ENCODE results near the gene GINS2. TPM values are rescaled to one million over a fixed set of nuclear protein-coding genes. Genes with fewer than 3 reads are reported as not detected.

The GINS2 gene
- total RNA-seq, 2 experiments from 2014 or later: 71.5 to 74.1 TPM

DNA sequence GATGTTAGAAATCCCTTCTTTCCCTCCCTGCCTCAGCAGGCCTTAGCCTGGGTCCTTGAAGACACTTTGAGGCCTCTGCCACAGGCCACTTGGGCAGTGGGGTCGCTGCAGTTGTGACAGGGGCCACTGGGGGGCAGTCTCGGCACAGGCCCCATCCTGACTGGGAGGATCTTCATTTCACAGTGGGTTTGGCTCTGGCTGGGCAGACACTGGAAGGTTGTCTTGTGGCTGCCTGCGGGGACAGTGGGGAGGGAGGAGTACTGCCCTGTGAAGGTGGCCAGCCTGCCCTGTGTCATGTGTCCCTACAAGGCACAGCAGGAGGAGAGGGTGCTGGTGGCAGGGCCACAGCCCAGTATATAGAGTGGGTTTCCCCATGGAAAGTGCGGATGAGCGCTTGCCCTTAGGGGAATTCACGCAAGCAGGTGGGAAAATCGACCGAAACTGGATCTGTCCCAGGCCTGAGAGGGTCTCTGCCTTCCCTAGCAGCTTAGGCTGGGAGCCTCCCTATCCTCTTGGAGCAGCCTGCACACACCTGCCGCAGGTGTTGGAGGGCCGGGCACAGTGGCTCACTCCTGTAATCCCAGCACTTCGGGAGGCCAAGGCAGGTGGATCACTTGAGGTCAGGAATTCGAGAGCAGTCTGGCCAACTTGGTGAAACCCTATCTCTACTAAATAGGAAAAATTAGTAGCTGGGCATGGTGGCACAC, 28.8 kb downstream of the GINS2 start:
- peak; percentile 69 for DNase-seq
- H3K27me3 Mint-ChIP-seq: no peaks in the 10 kb centered on the region
- peaks cover 7% of the 10 kb centered on the region for H3K36me3 Mint-ChIP-seq
- peak overlapping the region; percentile 5 for H3K27ac Mint-ChIP-seq
- no peaks in the 10 kb centered on the region for H3K4me1 Mint-ChIP-seq
- H3K9me3 Mint-ChIP-seq: no peaks in the 10 kb centered on the region
- H3K4me3 Mint-ChIP-seq: no peak overlapping the region

DNA sequence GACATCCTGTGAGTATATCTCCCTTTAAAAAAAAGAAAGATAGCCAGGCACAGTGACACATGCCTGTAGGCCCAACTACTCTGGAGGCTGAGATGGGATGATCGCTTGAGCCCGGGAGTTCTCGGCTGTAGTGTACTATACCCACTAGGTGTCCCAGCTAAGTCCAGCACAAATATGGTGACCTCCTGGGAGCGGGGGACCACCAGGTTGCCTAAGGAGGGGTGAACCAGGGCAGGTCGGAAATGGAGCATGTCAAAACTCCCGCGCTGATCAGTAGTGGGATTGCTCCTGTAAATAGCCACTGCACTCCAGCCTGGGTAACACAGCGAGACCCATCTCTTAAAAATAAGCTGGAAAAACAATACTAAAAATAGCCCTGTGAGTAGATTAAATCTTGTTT, 29.4 kb downstream of the GINS2 start:
- Mint-ChIP-seq H3K27ac (no peak overlapping the region), H3K27me3 (no peaks in the 10 kb centered on the region), H3K36me3 (peaks cover 7% of the 10 kb centered on the region), H3K4me3 (no peak overlapping the region), H3K9me3 (no peaks in the 10 kb centered on the region), H3K4me1 (no peaks in the 10 kb centered on the region)
- DNase-seq: no peak

GRCh38 chr16:85658504-85659326, 30.0 kb downstream of the GINS2 start:
- H3K27ac Mint-ChIP-seq: no peak overlapping the region
- no peak overlapping the region for H3K4me3 Mint-ChIP-seq
- H3K36me3 Mint-ChIP-seq: peaks cover 7% of the 10 kb centered on the region
- no peaks in the 10 kb centered on the region for H3K4me1 Mint-ChIP-seq
- H3K9me3 Mint-ChIP-seq: no peaks in the 10 kb centered on the region
- no peaks in the 10 kb centered on the region for H3K27me3 Mint-ChIP-seq
- DNase-seq: no peak

- Mint-ChIP-seq H3K4me1 (no peaks in the 10 kb centered on the region), H3K9me3 (no peaks in the 10 kb centered on the region), H3K27ac (no peak overlapping the region), H3K36me3 (peaks cover 7% of the 10 kb centered on the region), H3K4me3 (no peak overlapping the region), H3K27me3 (no peaks in the 10 kb centered on the region)
- no peak for DNase-seq
Observed at GRCh38 chr16:85657996-85658395, 30.8 kb downstream of the GINS2 start.

DNA sequence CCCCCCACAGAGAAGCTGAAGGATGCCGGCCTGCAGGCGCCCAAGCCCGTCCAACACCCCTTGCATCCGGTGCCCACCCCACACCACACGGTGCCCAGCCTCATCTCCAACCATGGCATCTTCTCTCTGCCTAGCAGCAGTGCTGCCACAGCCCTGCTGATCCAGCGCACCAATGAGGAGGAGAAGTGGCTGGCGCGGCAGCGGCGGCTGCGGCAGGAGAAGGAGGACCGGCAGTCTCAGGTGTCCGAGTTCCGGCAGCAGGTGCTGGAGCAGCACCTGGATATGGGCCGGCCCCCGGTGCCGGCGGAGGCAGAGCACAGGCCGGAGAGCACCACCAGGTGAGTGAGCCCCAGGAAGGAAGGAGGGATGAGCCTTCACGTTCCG, 31.5 kb downstream of the GINS2 start:
- H3K36me3 Mint-ChIP-seq: peaks cover 7% of the 10 kb centered on the region
- no peak overlapping the region for H3K4me3 Mint-ChIP-seq
- H3K9me3 Mint-ChIP-seq: no peaks in the 10 kb centered on the region
- H3K27ac Mint-ChIP-seq: no peak overlapping the region
- DNase-seq: no peak
- no peaks in the 10 kb centered on the region for H3K4me1 Mint-ChIP-seq
- no peaks in the 10 kb centered on the region for H3K27me3 Mint-ChIP-seq

- Mint-ChIP-seq H3K4me3 (no peak overlapping the region), H3K4me1 (no peaks in the 10 kb centered on the region), H3K9me3 (no peaks in the 10 kb centered on the region), H3K27ac (no peak overlapping the region), H3K36me3 (peaks cover 7% of the 10 kb centered on the region), H3K27me3 (no peaks in the 10 kb centered on the region)
- DNase-seq: no peak
Observed at GRCh38 chr16:85656351-85657266, 32.1 kb downstream of the GINS2 start.

DNA sequence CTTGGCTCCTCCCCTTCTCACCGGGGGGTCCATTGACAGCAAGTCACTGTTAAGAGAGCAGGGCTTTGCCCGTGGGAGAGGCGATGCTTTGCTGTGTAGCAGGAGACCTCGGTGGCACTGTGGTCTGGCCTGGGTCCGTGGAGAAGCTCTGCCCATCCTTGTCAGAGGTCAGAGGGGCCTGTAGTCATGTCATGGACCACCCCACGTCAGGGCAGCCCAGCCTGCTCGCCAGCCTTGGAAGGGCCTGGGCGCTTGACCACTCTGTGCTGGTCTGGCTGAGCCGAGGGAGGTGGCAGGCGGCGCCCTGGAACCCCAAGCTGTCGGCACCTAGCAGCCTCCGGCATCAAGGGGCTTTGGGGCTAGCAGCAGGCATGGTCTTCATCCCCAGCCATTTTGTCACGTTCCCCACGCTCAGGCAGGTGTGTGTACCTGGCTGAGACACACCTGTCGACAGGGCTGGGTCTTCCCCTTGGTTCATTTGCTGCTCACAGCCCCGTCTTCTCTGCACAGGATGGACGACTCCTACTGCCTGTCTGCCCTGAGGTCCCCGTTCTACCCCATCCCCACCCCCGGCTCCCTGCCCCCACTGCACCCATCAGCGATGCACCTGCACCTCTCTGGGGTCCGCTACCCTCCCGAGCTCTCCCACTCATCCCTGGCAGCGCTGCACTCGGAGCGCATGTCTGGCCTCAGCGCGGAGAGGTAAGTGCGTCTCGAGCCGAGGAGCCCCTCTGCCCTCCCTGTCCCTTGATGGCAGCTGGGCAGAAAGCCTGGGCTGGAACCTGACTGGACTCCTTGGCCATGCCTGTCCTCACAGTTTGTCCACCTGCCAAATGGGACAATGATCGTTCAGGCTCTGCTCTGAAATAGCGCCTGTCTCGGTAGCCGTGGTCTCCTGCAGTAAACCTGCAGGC, 33.3 kb downstream of the GINS2 start:
- Mint-ChIP-seq H3K4me3 (no peak overlapping the region), H3K36me3 (peaks cover 7% of the 10 kb centered on the region), H3K9me3 (no peaks in the 10 kb centered on the region), H3K4me1 (no peaks in the 10 kb centered on the region), H3K27ac (no peak overlapping the region), H3K27me3 (no peaks in the 10 kb centered on the region)
- no peak for DNase-seq

DNA sequence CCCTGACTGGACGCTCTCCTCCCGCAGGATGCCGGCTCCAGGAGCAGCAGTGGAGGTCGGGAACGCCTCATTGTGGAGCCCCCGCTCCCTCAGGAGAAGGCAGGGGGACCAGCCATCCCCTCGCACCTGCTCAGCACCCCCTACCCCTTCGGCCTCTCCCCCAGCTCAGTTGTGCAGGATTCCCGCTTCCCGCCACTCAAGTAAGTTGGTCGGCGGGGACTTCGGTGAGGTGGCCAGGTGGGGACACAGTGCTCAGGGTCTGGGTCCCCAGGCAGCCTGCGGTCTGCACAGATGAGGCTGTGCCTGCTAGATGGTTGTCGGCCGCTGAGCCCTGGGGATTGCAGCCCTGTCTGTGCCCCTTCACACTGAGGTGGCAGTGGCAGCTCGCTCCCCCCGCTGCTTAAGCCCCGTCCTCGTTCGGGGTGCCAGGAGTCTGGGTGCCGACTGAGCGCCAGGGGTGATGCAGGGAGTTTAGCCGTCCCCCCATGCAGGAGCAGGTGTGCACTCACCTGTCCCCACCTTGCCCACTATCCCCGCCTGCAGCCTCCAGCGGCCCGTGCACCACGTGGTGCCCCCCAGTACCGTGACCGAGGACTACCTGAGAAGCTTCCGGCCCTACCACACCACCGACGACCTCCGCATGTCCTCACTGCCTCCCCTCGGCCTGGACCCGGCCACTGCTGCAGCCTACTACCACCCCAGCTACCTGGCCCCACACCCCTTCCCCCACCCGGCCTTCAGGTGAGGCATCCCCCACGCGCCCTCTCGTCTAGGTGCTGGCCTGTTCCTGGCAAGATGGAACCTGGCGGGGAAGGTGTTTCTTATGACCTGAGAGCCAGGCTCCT, 34.3 kb downstream of the GINS2 start:
- no peak overlapping the region for H3K27ac Mint-ChIP-seq
- peaks cover 3% of the 10 kb centered on the region for H3K36me3 Mint-ChIP-seq
- H3K9me3 Mint-ChIP-seq: no peaks in the 10 kb centered on the region
- no peaks in the 10 kb centered on the region for H3K27me3 Mint-ChIP-seq
- no peak overlapping the region for H3K4me3 Mint-ChIP-seq
- H3K4me1 Mint-ChIP-seq: no peaks in the 10 kb centered on the region
- no peak for DNase-seq

DNA sequence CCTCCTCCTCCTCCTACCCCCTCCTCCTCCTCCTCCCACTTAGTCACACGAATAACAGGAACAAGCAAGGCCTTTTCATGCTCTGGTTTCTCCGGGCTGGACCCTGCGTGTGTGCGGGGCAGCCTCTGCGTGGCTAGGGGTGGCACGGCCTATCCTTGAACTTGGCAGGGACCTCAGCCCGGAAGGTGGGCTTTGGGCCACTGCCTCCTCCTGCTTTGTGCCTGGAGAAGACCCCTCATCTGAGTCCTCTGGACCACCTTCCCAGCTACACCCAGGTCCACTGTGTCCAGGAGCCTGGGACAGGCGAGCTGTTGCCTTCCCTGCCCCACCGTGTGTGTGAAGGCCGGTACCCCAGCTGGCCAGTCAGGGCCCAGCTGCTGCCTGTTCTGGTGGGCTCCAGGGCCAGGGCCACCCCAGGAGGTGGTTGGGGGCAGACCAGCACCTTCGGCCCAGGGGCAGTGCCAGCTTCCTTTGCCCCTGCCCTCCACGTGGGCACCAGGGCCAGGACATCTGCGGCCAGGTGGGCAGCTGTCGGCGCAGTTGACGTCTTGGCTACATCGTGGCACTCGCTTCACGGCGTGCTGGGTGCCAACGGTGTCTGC, 35.4 kb downstream of the GINS2 start:
- no peak overlapping the region for H3K4me3 Mint-ChIP-seq
- H3K9me3 Mint-ChIP-seq: no peaks in the 10 kb centered on the region
- peaks cover 5% of the 10 kb centered on the region for H3K4me1 Mint-ChIP-seq
- DNase-seq: no peak
- H3K36me3 Mint-ChIP-seq: peaks cover 3% of the 10 kb centered on the region
- no peak overlapping the region for H3K27ac Mint-ChIP-seq
- no peaks in the 10 kb centered on the region for H3K27me3 Mint-ChIP-seq

- H3K27ac Mint-ChIP-seq: no peak overlapping the region
- H3K9me3 Mint-ChIP-seq: no peaks in the 10 kb centered on the region
- H3K4me1 Mint-ChIP-seq: peaks cover 5% of the 10 kb centered on the region
- H3K36me3 Mint-ChIP-seq: peaks cover 3% of the 10 kb centered on the region
- no peak overlapping the region for H3K4me3 Mint-ChIP-seq
- H3K27me3 Mint-ChIP-seq: no peaks in the 10 kb centered on the region
- DNase-seq: peak; percentile 49
Observed at GRCh38 chr16:85652431-85653221, 36.1 kb downstream of the GINS2 start.

- no peak overlapping the region for H3K27ac Mint-ChIP-seq
- H3K9me3 Mint-ChIP-seq: no peaks in the 10 kb centered on the region
- H3K4me3 Mint-ChIP-seq: no peak overlapping the region
- H3K36me3 Mint-ChIP-seq: peaks cover 3% of the 10 kb centered on the region
- DNase-seq: no peak
- H3K27me3 Mint-ChIP-seq: no peaks in the 10 kb centered on the region
- H3K4me1 Mint-ChIP-seq: peaks cover 5% of the 10 kb centered on the region
Observed at GRCh38 chr16:85651629-85652430, 36.9 kb downstream of the GINS2 start.

All from activated naive CD8-positive, alpha-beta T cell treated with anti-CD3 and anti-CD28 coated beads for 36 hours (primary cell).